22Rv1 (cell line): ENCODE measurements around the gene TEX22.

ENCODE experiments used
- H3K27ac ChIP-seq: fragments of 450-650 bp; 2 replicates; pipeline ENCODE4 v1.5.1; 2017
- ZFX ChIP-seq: fragments of 450-650 bp; IDR thresholded peaks from 2 replicates; pipeline ENCODE4 v1.6.1; 2017; ENCODE audit warnings: antibody characterized with exemption, borderline replicate concordance
- TF ChIP-seq, protein P1 (sequence below): fragments of 450-650 bp; IDR thresholded peaks from 2 replicates; pipeline ENCODE4 v1.5.1; 2017; ENCODE audit warnings: mild to moderate bottlenecking

TEX22 gene

GRCh38 chr14:105376521-105377440, 21.6 kb upstream of the TEX22 start:
- no peak for TF ChIP-seq ZFX
- TF ChIP-seq, protein P1, sequence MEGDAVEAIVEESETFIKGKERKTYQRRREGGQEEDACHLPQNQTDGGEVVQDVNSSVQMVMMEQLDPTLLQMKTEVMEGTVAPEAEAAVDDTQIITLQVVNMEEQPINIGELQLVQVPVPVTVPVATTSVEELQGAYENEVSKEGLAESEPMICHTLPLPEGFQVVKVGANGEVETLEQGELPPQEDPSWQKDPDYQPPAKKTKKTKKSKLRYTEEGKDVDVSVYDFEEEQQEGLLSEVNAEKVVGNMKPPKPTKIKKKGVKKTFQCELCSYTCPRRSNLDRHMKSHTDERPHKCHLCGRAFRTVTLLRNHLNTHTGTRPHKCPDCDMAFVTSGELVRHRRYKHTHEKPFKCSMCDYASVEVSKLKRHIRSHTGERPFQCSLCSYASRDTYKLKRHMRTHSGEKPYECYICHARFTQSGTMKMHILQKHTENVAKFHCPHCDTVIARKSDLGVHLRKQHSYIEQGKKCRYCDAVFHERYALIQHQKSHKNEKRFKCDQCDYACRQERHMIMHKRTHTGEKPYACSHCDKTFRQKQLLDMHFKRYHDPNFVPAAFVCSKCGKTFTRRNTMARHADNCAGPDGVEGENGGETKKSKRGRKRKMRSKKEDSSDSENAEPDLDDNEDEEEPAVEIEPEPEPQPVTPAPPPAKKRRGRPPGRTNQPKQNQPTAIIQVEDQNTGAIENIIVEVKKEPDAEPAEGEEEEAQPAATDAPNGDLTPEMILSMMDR, result no peak
- no peak overlapping the region for H3K27ac ChIP-seq

GRCh38 chr14:105377555-105378182, 20.7 kb upstream of the TEX22 start:
- TF ChIP-seq ZFX, result no peak
- TF ChIP-seq, protein P1, result no peak
- H3K27ac ChIP-seq, result no peak overlapping the region

DNA sequence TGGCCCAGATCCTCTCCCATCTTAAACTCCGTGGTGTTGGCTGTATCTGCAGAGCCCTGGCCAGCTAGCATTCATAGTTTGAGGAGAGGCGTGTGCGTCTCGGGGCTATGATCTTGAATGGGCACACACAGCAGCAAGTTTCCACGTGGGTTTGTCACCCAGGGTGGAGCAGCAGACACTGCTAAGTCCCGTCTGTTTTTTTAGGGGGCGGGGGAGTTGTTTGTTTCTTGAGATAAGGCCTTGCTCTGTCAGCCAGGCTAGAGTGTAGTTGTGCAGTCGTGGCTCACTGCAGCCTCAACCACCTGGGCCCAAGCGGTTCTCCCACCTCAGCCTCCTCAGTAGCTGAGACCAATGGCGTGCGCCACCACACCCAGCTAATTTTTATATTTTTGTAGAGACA, 20.1 kb upstream of the TEX22 start:
- H3K27ac ChIP-seq, result no peak overlapping the region
- TF ChIP-seq ZFX, result no peak
- TF ChIP-seq, protein P1, result no peak

DNA sequence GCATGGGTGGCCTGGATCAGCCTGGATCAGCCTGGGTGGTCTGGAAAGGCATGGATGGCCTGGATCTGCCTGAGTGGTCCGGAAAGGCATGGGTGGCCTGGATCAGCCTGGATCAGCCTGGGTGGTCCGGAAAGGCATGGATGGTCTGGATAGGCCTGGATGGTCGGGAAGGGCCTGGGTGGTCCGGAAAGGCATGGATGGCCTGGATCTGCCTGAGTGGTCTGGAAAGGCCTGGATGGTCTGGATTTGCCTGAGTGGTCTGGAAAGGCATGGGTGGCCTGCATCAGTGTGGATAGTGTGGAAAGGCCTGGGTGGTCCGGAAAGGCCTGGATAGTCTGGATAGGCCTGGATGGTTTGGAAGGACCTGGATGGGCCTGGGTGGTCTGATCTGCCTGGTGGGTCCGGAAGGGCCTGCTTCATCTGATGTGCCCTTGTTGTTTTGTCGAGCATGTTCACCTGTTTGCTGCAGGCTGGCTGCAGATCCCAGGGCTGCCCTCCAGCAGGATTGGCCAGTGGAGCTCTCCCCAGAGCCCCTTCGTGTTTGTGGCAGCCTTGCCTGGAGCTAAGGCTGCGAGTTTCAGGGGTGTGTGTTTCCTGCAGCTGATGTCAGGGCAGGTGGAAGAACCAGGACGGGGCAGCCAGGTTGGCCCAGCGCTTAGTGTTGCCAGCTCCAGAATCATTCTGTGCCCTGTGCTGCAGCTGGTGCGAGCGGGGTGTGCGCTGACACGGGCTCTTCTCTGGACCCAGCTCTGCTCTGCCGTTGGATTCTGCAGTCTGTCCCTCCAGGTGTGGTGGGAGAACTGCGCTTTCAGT, 19.3 kb upstream of the TEX22 start:
- no peak overlapping the region for H3K27ac ChIP-seq

DNA sequence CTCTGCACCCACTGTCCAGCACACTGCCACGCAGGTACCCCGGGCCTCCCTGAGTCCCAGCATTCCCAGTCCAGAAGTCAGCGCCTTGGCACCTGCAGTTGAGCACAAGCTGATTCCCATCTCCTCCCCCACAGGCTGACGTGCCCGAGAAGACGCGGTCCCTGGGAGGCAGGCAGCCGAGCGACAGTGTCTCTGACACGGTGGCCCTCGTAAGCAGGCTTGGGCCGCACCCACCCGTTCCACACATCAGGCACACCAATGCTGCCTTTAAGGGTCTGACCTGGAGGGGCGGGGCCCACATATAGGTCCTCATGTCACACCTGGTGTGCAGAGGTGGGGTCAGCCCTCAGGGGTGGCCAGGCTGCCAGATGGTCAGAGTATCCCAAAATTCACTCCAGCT, 18.4 kb upstream of the TEX22 start:
- H3K27ac ChIP-seq, result no peak overlapping the region

More for the DNA sequence above, 19.3 kb upstream of the TEX22 start:
- TF ChIP-seq, protein P1, result no peak
- TF ChIP-seq ZFX, result no peak

GRCh38 chr14:105380756-105381155, 17.6 kb upstream of the TEX22 start:
- TF ChIP-seq, protein P1, result no peak
- no peak for TF ChIP-seq ZFX
- no peak overlapping the region for H3K27ac ChIP-seq

More for the DNA sequence above, 18.4 kb upstream of the TEX22 start:
- TF ChIP-seq, protein P1, result no peak
- TF ChIP-seq ZFX, result no peak
